H54 (cell line): ENCODE measurements around the gene CTDNEP1.
A peak's percentile ranks its signal among the peaks of the same experiment; 100 is the strongest.

Source experiments
- DNase-seq: peaks from one replicate; pipeline ENCODE4 v3.0.0; 2011; ENCODE audit warnings: low spot score, mixed read lengths; ENCODE audit not compliant: insufficient read length
- FAIRE-seq: peaks from 3 replicates; lab custom pipeline; 2011; peaks lifted over from hg19 to GRCh38; lab: Jason Lieb, UNC
- POLR2A ChIP-seq: IDR thresholded peaks from 2 replicates; pipeline ENCODE4 v1.6.1; 2011; ENCODE audit warnings: low read depth, mild to moderate bottlenecking, low read length

Gene CTDNEP1

DNA sequence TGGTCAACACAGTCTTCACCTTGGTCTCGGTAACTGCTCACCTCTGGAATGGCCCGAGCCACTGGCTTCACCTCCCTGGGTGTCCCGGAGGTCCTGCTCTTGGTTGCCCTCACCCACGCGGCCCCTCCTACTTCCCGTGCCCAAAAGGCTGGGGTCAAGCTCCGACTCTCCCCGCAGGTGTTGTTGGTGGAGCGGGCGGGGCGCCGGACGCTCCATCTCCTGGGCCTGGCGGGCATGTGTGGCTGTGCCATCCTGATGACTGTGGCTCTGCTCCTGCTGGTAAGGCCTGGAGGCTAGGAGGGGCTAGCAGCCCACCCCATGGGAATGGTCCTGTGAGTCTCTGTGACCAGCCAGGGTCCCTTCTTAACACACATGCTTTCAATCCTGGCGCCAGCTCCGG is 33.4 kb upstream of the CTDNEP1 start:
- FAIRE-seq = no peak

DNA sequence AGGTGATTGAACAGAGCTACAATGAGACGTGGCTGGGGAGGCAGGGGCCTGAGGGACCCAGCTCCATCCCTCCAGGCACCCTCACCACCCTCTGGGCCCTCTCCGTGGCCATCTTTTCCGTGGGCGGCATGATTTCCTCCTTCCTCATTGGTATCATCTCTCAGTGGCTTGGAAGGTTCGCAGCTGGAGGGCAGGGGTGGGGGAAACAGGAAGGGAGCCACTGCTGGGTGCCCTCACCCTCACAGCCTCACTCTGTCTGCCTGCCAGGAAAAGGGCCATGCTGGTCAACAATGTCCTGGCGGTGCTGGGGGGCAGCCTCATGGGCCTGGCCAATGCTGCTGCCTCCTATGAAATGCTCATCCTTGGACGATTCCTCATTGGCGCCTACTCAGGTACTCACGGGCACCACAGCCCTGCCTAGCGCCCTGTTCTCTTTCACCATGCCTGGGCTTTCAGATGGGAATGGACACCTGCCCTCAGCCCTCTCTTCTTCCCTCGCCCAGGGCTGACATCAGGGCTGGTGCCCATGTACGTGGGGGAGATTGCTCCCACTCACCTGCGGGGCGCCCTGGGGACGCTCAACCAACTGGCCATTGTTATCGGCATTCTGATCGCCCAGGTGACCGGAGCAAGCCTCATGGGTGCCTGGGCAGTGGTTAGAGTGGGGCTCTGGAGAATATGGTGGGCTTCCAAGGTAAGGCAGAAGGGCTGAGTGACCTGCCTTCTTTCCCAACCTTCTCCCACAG is 32.1 kb upstream of the CTDNEP1 start:
- no peak for DNase-seq
- no peak for TF ChIP-seq POLR2A
- FAIRE-seq = no peak

More for the DNA sequence above, 33.4 kb upstream of the CTDNEP1 start:
- TF ChIP-seq POLR2A = no peak
- DNase-seq = no peak

DNA sequence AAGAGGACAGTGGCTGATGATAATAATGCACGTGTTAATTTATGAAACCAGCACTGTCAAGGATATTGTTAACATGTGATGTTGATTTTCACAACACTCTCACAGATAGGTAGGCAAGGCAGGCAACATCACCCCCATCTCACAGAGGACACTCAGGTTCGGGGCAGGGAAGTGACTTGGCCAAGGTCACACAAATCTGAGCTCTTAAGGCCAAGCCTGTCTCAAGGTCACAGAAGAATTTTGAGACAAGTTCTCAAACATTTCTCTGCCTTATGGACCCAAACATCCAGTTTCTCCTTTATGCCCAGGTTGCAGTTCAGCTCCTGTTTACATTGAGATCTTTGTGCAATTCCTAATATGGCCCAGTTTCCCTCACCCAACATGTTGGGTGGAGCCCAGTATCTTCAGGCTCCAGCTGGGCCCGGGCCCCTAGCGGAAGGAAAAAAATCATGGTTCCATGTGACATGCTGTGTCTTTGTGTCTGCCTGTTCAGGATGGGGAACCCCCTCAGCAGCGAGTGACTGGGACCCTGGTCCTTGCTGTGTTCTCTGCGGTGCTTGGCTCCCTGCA is 31.3 kb upstream of the CTDNEP1 start:
- no peak for TF ChIP-seq POLR2A

DNA sequence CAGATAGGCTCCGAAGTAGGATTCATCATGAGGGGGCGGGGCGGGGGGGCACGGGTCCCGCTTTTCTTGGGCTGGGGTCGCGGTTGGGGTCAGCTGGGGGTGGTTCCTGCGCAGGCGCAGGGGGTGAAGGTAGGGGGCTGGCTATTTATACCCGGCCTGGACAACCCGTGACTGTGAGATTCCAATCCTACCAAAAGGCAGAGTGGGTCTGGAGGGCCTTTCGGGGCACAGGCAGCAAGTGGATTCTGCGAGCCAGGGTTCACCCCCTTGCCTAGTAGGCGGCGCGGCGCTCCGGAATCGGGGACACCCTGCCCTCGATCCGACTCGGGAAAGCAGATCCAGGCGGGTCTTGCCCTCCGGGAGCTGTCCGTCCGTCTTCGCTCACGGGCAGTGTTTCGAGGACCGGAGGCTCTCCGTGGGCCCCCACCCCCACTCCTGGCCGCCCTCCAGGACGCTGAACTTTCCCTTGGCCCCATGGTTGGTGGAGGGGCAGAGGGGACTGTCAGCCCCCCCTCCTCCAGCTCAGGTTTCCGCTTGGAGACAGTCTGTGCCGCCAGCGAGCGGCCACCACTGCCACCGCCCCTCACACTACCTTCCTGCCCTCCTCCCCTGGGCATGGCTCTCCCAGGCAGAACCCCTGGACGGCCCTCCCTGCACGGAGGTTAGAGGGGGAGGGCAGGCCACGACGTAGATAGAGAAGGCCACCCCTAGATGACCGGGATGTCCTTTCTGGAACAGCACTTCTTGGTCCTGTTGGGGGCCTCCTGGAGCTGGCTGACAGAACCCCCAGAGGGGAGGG is 30.6 kb upstream of the CTDNEP1 start:
- no peak for DNase-seq
- no peak for FAIRE-seq
- no peak for TF ChIP-seq POLR2A

More for the DNA sequence above, 31.3 kb upstream of the CTDNEP1 start:
- FAIRE-seq (no peak), DNase-seq (no peak)

DNA sequence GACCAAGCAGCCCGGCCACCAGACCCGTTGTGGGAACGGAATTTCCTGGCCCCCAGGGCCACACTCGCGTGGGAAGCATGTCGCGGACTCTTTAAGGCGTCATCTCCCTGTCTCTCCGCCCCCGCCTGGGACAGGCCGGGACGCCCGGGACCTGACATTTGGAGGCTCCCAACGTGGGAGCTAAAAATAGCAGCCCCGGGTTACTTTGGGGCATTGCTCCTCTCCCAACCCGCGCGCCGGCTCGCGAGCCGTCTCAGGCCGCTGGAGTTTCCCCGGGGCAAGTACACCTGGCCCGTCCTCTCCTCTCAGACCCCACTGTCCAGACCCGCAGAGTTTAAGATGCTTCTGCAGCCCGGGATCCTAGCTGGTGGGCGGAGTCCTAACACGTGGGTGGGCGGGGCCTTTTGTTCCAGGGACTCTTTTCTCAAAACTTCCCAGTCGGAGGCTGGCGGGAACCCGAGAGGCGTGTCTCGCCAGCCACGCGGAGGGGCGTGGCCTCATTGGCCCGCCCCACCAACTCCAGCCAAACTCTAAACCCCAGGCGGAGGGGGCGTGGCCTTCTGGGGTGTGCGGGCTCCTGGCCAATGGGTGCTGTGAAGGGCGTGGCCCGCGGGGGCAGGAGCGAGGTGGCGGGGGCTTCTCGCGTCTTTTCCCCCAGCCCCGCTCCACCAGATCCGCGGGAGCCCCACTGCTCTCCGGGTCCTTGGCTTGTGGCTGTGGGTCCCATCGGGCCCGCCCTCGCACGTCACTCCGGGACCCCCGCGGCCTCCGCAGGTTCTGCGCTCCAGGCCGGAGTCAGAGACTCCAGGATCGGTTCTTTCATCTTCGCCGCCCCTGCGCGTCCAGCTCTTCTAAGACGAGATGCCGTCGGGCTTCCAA is 29.8 kb upstream of the CTDNEP1 start, which contains the start of gene SLC2A4:
Gene SLC2A4 (plus strand): TSS at position 645 of the 879 bp plus-strand sequence. CDS start 217 bp downstream, at position 862.
- FAIRE-seq (peak; percentile 80), DNase-seq (peak; percentile 94)
- TF ChIP-seq POLR2A = no peak

DNA sequence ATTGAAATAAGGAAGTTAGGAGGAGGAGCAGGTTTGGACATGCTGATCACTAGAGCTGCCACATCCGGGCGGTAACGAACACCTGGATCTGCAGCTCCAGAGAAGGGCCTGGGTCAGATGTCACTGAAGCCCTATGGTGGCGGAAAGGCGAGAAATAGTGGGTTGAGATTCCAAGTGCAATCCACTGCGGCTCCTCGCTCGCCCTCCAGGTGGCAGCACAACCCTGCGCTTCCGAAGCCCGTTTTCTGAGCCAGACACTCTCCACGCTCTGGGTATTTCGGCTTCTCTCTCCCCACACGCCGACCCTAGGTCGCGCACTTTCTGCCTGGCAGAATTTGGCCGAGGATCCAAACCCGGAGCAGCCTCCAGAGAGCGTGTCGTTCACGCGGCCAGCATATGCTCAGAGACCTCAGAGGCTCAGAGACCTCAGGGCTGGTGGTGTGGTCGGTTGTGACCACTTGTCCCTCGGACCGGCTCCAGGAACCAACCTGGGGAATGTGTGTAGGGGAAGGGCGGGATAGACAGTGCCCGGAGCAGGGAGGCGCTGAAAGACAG is 29.1 kb upstream of the CTDNEP1 start:
- DNase-seq (peak; percentile 79), FAIRE-seq (peak; percentile 58)
- TF ChIP-seq POLR2A = no peak

DNA sequence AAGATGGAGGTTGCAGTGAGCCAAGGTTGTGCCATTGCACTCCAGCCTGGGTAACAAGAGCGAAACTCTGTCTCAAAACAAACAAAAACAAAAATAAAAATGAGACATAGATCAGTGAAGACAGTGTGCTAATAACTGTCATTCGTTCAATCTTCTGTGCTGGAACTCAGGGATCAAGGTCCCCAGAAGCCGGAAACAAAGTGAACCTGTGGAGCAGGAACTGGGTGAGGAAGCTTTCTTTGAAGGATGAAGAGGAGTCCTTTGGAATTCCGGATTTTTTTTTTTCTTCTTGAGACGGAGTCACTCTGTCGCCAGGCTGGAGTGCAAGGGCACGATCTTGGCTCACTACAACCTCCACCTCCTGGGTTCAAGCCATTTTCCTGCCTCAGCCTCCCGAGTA is 27.9 kb upstream of the CTDNEP1 start:
- no peak for DNase-seq
- no peak for TF ChIP-seq POLR2A
- FAIRE-seq = no peak

DNA sequence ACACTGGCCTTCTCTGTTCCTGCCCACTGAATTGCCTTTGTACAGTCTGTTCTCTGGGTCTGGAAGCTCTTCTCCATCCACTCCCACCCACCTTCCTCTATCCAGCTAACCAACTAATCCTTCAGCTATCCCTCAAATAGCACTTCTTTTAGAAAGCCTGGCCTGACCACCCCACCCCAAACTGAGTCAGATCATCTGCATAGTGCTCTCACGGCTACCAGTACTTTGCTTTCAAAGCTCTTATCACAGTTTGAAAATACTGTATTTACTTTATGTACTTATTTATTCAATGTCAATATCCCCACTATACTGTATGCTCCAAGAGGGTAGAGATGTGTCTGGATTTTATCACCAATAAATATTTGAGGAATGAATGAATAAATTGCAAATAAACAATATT is 15.2 kb upstream of the CTDNEP1 start:
- no peak for TF ChIP-seq POLR2A
- DNase-seq = no peak
- no peak for FAIRE-seq

DNA sequence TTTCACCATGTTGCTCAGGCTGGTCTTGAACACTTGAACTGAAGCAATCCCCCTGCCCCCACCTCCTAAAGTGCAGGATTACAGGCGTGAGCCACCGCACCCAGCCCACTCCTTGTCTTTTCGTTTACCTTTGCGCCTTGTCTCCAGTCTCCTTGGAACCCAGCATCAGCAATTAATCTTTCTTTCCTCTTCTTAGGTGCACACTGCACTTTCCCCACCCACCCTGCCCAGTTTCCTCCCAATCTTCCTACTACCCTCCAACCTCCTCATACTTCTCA is 12.2 kb upstream of the CTDNEP1 start:
- FAIRE-seq (no peak), DNase-seq (no peak)
- TF ChIP-seq POLR2A = no peak

DNA sequence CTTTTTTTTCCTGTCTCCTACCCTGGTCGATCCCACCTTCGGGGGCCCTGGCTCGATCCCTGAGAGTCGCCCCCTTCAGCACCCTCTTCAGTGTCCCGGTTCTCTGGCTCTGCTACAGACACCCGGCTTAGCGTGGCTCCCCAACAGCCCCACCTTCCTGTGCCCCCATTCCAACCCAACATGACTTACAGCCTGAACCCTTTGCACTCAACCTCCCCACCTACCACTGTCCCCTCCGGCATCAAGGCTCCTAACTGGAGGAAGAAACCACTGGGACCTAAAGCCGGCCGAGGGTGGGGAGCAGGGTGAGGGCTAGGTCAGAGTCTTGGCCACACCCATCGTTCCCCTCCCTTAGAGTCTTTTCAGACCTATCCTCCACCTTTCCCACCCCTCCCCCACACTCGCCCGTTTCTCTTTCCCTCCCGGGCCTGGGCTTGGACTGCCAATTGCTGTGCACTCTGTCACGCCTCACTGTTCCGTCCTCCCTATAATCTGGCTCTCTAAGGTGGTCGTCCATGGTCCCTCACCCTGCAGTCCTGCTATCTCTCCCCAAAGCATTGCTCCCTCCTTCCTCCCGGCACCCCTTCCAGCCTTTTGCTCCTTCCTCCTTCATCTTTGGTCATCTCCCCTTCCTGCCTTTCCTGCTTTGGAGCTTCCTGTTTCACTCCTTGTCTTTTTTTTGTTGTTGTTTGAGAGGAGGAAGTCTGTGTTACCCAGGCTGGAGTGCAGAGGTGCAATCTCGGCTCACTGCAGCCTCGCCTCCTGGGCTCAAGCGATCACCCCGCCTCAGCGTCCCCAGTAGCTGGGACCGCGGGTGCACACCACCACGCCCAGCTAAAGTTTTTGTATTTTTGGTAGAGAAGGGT is 11.6 kb upstream of the CTDNEP1 start:
- TF ChIP-seq POLR2A = no peak
- FAIRE-seq = no peak
- DNase-seq = no peak

DNA sequence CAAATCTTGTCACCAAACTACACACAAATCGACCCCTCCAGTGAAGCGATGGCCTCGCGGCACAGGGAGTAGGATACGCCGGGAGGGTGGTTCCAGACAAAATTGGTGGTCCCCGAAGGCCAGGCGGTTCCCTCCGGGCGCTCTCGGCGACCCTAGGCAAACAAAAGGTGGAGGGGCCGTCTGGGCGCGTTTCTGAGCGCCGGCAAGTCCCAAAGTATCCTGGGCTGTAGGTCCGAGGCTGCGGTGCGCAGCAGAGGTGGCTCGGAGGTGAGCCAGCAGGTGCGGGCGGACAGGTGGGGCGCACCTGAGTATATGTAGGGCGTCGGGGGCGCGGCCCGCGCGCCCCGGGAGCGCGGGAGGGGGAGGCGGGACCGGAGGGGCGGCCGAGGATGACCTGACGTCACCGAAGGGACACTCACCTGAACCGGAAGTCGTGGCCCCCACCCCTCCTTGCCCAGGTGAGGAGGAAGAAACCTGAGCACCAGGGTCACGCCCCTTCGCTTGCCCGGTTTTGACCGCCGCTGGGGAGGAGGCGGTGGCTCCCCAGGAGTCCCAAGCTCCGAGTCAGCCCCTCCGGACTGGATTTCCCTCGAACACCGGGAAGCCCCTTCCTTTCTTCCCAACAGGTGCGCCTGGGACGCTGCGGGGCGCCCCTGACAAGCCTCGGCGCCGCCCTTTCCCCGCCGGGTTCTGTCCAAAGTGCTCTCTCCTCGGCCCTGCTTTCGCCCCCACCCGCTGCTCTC is 10.8 kb upstream of the CTDNEP1 start, which contains the start of gene CLDN7:
Gene CLDN7 (minus strand): TSS at position 287 of the 743 bp plus-strand sequence. CDS start 435 bp downstream, outside the sequence.
- DNase-seq (no peak), FAIRE-seq (no peak)
- no peak for TF ChIP-seq POLR2A

DNA sequence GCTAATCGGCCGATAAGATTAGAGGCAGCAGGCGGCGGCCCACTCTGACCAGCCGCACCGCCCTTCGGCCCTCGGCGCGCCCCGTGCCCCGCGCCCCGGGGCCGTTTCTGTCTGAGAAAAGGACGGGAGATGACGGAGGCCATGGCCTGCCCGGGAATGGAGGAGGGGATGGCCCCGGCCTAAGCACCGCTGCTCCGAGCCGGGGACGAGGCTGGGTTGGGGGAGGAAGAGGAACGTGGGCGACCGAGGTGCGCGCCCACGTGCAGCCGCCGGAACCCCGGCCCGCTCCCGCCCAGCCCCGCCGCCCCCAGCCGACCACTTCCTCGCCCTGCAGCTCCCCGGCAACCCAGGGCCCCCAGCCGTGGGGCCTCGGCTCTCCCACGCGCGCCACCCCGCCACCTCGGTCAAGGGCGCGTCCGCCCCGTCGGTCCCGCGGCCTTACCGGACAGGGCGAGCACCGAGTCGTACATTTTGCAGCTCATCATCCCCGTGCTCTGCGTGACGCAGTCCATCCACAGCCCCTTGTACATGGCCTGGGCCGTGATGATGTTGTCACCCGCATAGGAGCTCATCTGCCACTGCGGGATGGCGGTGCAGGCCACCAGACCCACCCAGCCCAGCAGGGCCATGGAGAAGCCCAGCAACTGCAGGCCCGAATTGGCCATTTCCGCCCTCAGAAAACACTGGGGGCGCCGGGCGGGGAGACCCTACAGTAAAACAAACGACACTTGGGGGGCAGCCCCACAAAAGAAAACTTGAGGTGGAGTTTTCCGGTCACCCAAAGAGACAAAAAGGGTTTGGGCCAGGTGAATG is 10.1 kb upstream of the CTDNEP1 start:
- FAIRE-seq (no peak), DNase-seq (no peak)
- no peak for TF ChIP-seq POLR2A
